GM06990 (cell line): ENCODE data around the gene CT45A10.
"Not testable (repeated sequence)": the region's sequence is repeated elsewhere in the genome, so short reads cannot be mapped to it uniquely, and the experiment has no call there.

Experiments used
- DNase-seq: peaks from one replicate; pipeline ENCODE4 v3.0.0-alpha.2; 2011; ENCODE audit not compliant: insufficient read length; ENCODE audit errors: extremely low read depth
- H3K27me3 ChIP-seq: replicated peaks from 2 replicates; pipeline ENCODE4 v1.6.0; 2011; ENCODE audit warnings: low read length; ENCODE audit not compliant: control insufficient read depth, insufficient read depth
- H3K36me3 ChIP-seq: 2 replicates; pipeline ENCODE4 v1.5.1; 2011; ENCODE audit warnings: low read length; ENCODE audit not compliant: control insufficient read depth, insufficient read depth
- H3K4me3 ChIP-seq: replicated peaks from 2 replicates; pipeline ENCODE4 v1.5.1; 2011; ENCODE audit warnings: low read depth, mild to moderate bottlenecking, control low read depth, low read length
- CTCF ChIP-seq: IDR thresholded peaks from 2 replicates; pipeline ENCODE4 v1.5.1; 2011; ENCODE audit warnings: low read length, control low read depth, mild to moderate bottlenecking, inconsistent platforms; ENCODE audit not compliant: insufficient read depth, poor library complexity, severe bottlenecking

CT45A10 gene

GRCh38 chrX:135910251-135910650, 17.0 kb upstream of the CT45A10 start:
- Histone ChIP-seq H3K4me3 (no peak overlapping the region), H3K27me3 (no peaks in the 10 kb centered on the region), H3K36me3 (no peaks in the 10 kb centered on the region)
- DNase-seq, result no peak
- TF ChIP-seq CTCF, result no peak

GRCh38 chrX:135892781-135893180, 463 bp downstream of the CT45A10 start:
- no peak for DNase-seq
- no peaks in the 10 kb centered on the region for H3K27me3 ChIP-seq
- no peak for TF ChIP-seq CTCF
- no peak overlapping the region for H3K4me3 ChIP-seq
- H3K36me3 ChIP-seq, result no peaks in the 10 kb centered on the region

- TF ChIP-seq CTCF, result no peak
- H3K27me3 ChIP-seq, result no peaks in the 10 kb centered on the region
- DNase-seq, result no peak
- H3K36me3 ChIP-seq, result no peaks in the 10 kb centered on the region
- H3K4me3 ChIP-seq, result no peak overlapping the region
Observed at GRCh38 chrX:135890087-135890585, 3.1 kb downstream of the CT45A10 start.

- DNase-seq, H3K36me3 ChIP-seq: not testable (repeated sequence)
Observed at GRCh38 chrX:135888976-135889375, 4.3 kb downstream of the CT45A10 start.

GRCh38 chrX:135888230-135888629, 5.0 kb downstream of the CT45A10 start:
- not testable (repeated sequence) for H3K4me3 ChIP-seq, H3K27me3 ChIP-seq, H3K36me3 ChIP-seq, DNase-seq

More at GRCh38 chrX:135888976-135889375, 4.3 kb downstream of the CT45A10 start:
- H3K27me3 ChIP-seq, H3K4me3 ChIP-seq: not testable (repeated sequence)
- TF ChIP-seq CTCF, result peak; percentile 43

- H3K4me3 ChIP-seq, DNase-seq, H3K27me3 ChIP-seq, H3K36me3 ChIP-seq: not testable (repeated sequence)
Observed at GRCh38 chrX:135882741-135883140, 10.5 kb downstream of the CT45A10 start.

- not testable (repeated sequence) for DNase-seq, H3K27me3 ChIP-seq, H3K36me3 ChIP-seq, H3K4me3 ChIP-seq
Observed at GRCh38 chrX:135871712-135872111, 21.5 kb downstream of the CT45A10 start, which contains the start of gene CT45A9. TSS of gene CT45A9 (minus strand) at chrX:135871812. CDS start at chrX:135868061, 3,751 bp downstream.

- not testable (repeated sequence) for DNase-seq, H3K4me3 ChIP-seq, H3K27me3 ChIP-seq
Observed at GRCh38 chrX:135854438-135854837, 38.8 kb downstream of the CT45A10 start, which contains the start of gene CT45A8. TSS of gene CT45A8 (minus strand) at chrX:135854538. CDS start at chrX:135850783, 3,755 bp downstream.

GRCh38 chrX:135837180-135837579, 56.1 kb downstream of the CT45A10 start, which contains the start of gene CT45A7:
TSS of gene CT45A7 (minus strand) at chrX:135837280. CDS start at chrX:135833533, 3,747 bp downstream.
- H3K27me3 ChIP-seq, DNase-seq, H3K4me3 ChIP-seq, H3K36me3 ChIP-seq: not testable (repeated sequence)

More at GRCh38 chrX:135854438-135854837, 38.8 kb downstream of the CT45A10 start, which contains the start of gene CT45A8:
- H3K36me3 ChIP-seq, result not testable (repeated sequence)
